CD14-positive monocyte (primary cell): Measurements from ENCODE around the gene HIPK1. TPM values are rescaled to one million over a fixed set of nuclear protein-coding genes. Genes with fewer than 3 reads are reported as not detected.
A peak's percentile ranks its signal among the peaks of the same experiment; 100 is the strongest.

Experiments
- DNase-seq, 3 donors: peaks; one replicate each; pipeline ENCODE4 v3.0.0-alpha.2; 2011 to 2022
- H2AFZ ChIP-seq: 2 replicates; pipeline ENCODE4 v1.6.0; 2012; ENCODE audit warnings: mild to moderate bottlenecking, low read depth, low read length, inconsistent platforms; ENCODE audit not compliant: insufficient read depth, poor library complexity, severe bottlenecking
- H3K27ac ChIP-seq, 2 donors: 1 replicate in 1 of 2; 2 replicates in 1 of 2; pipeline ENCODE4 v1.5.1; 2012 to 2013; ENCODE audit warnings: low read length in 2 of 2, control low read depth in 1 of 2, inconsistent platforms in 1 of 2, low read depth in 1 of 2, mild to moderate bottlenecking in 1 of 2
- H3K27me3 ChIP-seq, 2 donors: one replicate each; pipeline versions ENCODE4 v1.6.0 to v1.6.1; 2011 to 2013; ENCODE audit warnings: low read length in 2 of 2; ENCODE audit not compliant: control insufficient read depth in 2 of 2, insufficient read depth in 2 of 2
- H3K36me3 ChIP-seq, 2 donors: replicated peaks in 1 of 2; 1 replicate in 1 of 2; 2 replicates in 1 of 2; pipeline versions ENCODE4 v1.5.1 to v1.6.1; 2012 to 2013; ENCODE audit warnings: low read length in 2 of 2, control low read depth in 1 of 2, inconsistent platforms in 1 of 2, mild to moderate bottlenecking in 1 of 2; ENCODE audit not compliant: insufficient read depth in 2 of 2, control insufficient read depth in 1 of 2
- H3K4me1 ChIP-seq, 2 donors: 1 replicate in 1 of 2; 2 replicates in 1 of 2; pipeline versions ENCODE4 v1.5.1 to v1.6.1; 2012 to 2013; ENCODE audit warnings: low read length in 2 of 2, control low read depth in 1 of 2, inconsistent platforms in 1 of 2, mild to moderate bottlenecking in 1 of 2, moderate library complexity in 1 of 2; ENCODE audit not compliant: insufficient read depth in 2 of 2, control insufficient read depth in 1 of 2
- H3K4me2 ChIP-seq: replicated peaks from 2 replicates; pipeline ENCODE3; 2012; ENCODE audit warnings: low read length, moderate library complexity, mild to moderate bottlenecking; ENCODE audit not compliant: poor library complexity, severe bottlenecking; ENCODE audit errors: extremely low read depth
- H3K4me3 ChIP-seq, 3 experiments: fragments of 200-600 bp in 1 of 3; sonication (generic) in 1 of 3; replicated peaks in 1 of 3; 1 replicate in 2 of 3; 2 replicates in 1 of 3; pipeline ENCODE4 v1.5.1; 2011 to 2013; ENCODE audit warnings: low read length in 3 of 3, mild to moderate bottlenecking in 3 of 3, control low read depth in 2 of 3, low read depth in 2 of 3, inconsistent platforms in 1 of 3, moderate library complexity in 1 of 3
- H3K79me2 ChIP-seq: 2 replicates; pipeline ENCODE4 v1.6.0; 2012; ENCODE audit warnings: mild to moderate bottlenecking, control low read depth, inconsistent platforms, low read length, moderate library complexity; ENCODE audit not compliant: insufficient read depth
- H3K9ac ChIP-seq: 2 replicates; pipeline ENCODE4 v1.6.0; 2017; ENCODE audit warnings: low read length, mild to moderate bottlenecking; ENCODE audit not compliant: insufficient read depth, poor library complexity, severe bottlenecking
- H3K9me3 ChIP-seq, 2 donors: replicated peaks in 1 of 2; 1 replicate in 1 of 2; 2 replicates in 1 of 2; pipeline versions ENCODE4 v1.5.1 to v1.6.1; 2012 to 2013; ENCODE audit warnings: low read length in 2 of 2, control low read depth in 1 of 2; ENCODE audit not compliant: control insufficient read depth in 1 of 2, insufficient read depth in 1 of 2
- H4K20me1 ChIP-seq: 2 replicates; pipeline ENCODE4 v1.6.0; 2012; ENCODE audit warnings: mild to moderate bottlenecking, low read length, control low read depth, moderate library complexity; ENCODE audit not compliant: insufficient read depth
- H3K27ac Mint-ChIP-seq, 7 donors: one replicate each; pipeline ENCODE4 v1.8.0; 2020; ENCODE audit warnings: mild to moderate bottlenecking in 7 of 7, mixed read lengths in 7 of 7, moderate library complexity in 6 of 7, inconsistent platforms in 2 of 7
- H3K27me3 Mint-ChIP-seq, 3 donors: one replicate each; pipeline ENCODE4 v1.8.0; 2021 to 2022; ENCODE audit warnings: low read depth in 3 of 3, mild to moderate bottlenecking in 3 of 3, mixed read lengths in 3 of 3, moderate library complexity in 3 of 3, inconsistent platforms in 1 of 3
- H3K36me3 Mint-ChIP-seq, 2 donors: one replicate each; pipeline ENCODE4 v1.8.0; 2020; ENCODE audit warnings: mixed read lengths in 2 of 2, inconsistent platforms in 1 of 2, mild to moderate bottlenecking in 1 of 2
- H3K4me1 Mint-ChIP-seq: one replicate; pipeline ENCODE4 v1.8.0; 2020; ENCODE audit warnings: mild to moderate bottlenecking, mixed read lengths
- H3K4me3 Mint-ChIP-seq, 2 donors: one replicate each; pipeline ENCODE4 v1.8.0; 2020; ENCODE audit warnings: mild to moderate bottlenecking in 2 of 2, mixed read lengths in 2 of 2, moderate library complexity in 1 of 2
- H3K9me3 Mint-ChIP-seq, 7 donors: one replicate each; pipeline ENCODE4 v1.8.0; 2020 to 2022; ENCODE audit warnings: mixed read lengths in 7 of 7, mild to moderate bottlenecking in 6 of 7, moderate library complexity in 6 of 7, inconsistent platforms in 2 of 7
- WGBS: methylation state at CpG from one replicate; pipeline ENCODE4 v1.1.5; 2013; ENCODE audit warnings: missing lambda C conversion rate; ENCODE audit not compliant: insufficient coverage; 5-methylcytosine and 5-hydroxymethylcytosine counted together
- intact Hi-C, 2 donors: fragments of 100-400 bp; cut with micrococcal nuclease; formaldehyde crosslinking; loops; one replicate each; pipeline versions ENCODE4 v1.15.0 to v1.15.1; 2023
- polyA minus RNA-seq: library from RNA; depleted of rRNA, polyadenylated mRNA; stranded (reverse); fragments of >200 nt; gene quantifications from 2 replicates; pipeline ENCODE4 v1.2.3, GENCODE V29; 2012
- polyA plus RNA-seq, 3 donors: library from polyadenylated mRNA; depleted of rRNA in 1 of 3; unstranded in 2 of 3; stranded (reverse) in 1 of 3; fragments of 300-500 nt in 2 of 3; fragments of >200 nt in 1 of 3; fragmentation: Illumina TruSeq in 2 of 3; gene quantifications; 1 replicate in 2 of 3; 2 replicates in 1 of 3; pipeline ENCODE4 v1.2.3, GENCODE V29; 2012 to 2021
- total RNA-seq, 12 experiments: library from RNA in 1 of 12; stranded (reverse) in 1 of 12; fragments of 120-200 nt in 1 of 12; gene quantifications; one replicate each; pipeline ENCODE4 v1.2.4 and lab custom pipeline; 2013 to 2026; ENCODE audit warnings: mixed read lengths in 6 of 12, inconsistent platforms in 1 of 12
- TF ChIP-seq, protein P1 (sequence below): fragments of 200-600 bp; IDR thresholded peaks from one replicate; pipeline ENCODE4 v1.8.0; 2022; ENCODE audit warnings: antibody characterized with exemption, mild to moderate bottlenecking

Gene HIPK1
- total RNA-seq (2013): 37.0 TPM
- polyA plus RNA-seq (10 to 100 TPM; 10.1 to 57.2 (median 14.8) TPM), polyA minus RNA-seq (45.0 and 71.4 TPM in 2 replicates), total RNA-seq (lab: John Stamatoyannopoulos, UW) (190 to 588 (median 393) reads per million in 11 experiments)

- Histone ChIP-seq H2AFZ (peak within 1 kb of the TSS; percentile 95), H4K20me1 (peaks cover 40% of the 10 kb centered on the region), H3K4me3 (peak within 1 kb of the TSS; percentile 70 to 99 (median 94)), H3K4me2 (peak within 1 kb of the TSS; percentile 80), H3K36me3 (no peaks in the 10 kb centered on the region), H3K27ac (peak within 1 kb of the TSS; percentile 91 to 99), H3K9ac (peak within 1 kb of the TSS; percentile 98), H3K4me1 (peaks cover 45 to 52% of the 10 kb centered on the region in 2 donors), H3K9me3 (no peaks in the 10 kb centered on the region), H3K27me3 (no peaks in the 10 kb centered on the region), H3K79me2 (peaks cover 55% of the 10 kb centered on the region)
- Mint-ChIP-seq H3K4me1 (peaks cover 51% of the 10 kb centered on the region), H3K27me3 (peaks cover 1 to 5% (median 2%) of the 10 kb centered on the region in 3 donors), H3K9me3 (no peaks in the 10 kb centered on the region), H3K36me3 (peaks cover 4 to 5% of the 10 kb centered on the region in 2 donors), H3K27ac (peak within 1 kb of the TSS; percentile 99 to 100 (median 100)), H3K4me3 (peak within 1 kb of the TSS; percentile 96 to 99)
- intact Hi-C loops: loop anchor here (1.0 kb wide), 1 partner anchor 24 kb away; the partner anchor contains the start of gene DCLRE1B (in 2 of the 2)
- under 1% methylated on average over 57 of the region's 61 CpGs for WGBS
- TF ChIP-seq, protein P1, sequence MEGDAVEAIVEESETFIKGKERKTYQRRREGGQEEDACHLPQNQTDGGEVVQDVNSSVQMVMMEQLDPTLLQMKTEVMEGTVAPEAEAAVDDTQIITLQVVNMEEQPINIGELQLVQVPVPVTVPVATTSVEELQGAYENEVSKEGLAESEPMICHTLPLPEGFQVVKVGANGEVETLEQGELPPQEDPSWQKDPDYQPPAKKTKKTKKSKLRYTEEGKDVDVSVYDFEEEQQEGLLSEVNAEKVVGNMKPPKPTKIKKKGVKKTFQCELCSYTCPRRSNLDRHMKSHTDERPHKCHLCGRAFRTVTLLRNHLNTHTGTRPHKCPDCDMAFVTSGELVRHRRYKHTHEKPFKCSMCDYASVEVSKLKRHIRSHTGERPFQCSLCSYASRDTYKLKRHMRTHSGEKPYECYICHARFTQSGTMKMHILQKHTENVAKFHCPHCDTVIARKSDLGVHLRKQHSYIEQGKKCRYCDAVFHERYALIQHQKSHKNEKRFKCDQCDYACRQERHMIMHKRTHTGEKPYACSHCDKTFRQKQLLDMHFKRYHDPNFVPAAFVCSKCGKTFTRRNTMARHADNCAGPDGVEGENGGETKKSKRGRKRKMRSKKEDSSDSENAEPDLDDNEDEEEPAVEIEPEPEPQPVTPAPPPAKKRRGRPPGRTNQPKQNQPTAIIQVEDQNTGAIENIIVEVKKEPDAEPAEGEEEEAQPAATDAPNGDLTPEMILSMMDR: no peak
- DNase-seq: peak; percentile 86 to 87 (median 87)
Observed at GRCh38 chr1:113928941-113929749, at the start of gene HIPK1. Gene HIPK1 (plus strand): TSS chr1:113929324.

DNA sequence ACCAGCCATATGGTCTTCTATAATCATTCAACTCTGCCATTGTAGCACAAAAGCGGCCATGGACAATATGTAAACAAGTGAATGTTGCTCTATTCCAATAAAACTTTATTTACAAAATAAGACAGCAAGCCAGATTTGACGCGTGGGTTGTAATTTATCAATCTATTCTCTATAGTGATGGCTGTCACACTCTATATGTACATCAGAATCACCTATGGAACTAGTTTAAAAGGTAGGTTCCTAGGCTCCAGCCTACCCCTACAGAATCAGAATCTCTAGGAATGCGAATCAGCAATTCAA lies 49.4 kb upstream of the HIPK1 start:
- no peak overlapping the region for H3K27ac ChIP-seq
- H3K4me1 ChIP-seq: peaks cover 11 to 34% of the 10 kb centered on the region in 2 donors
- no peak overlapping the region for H3K9ac ChIP-seq
- no peak overlapping the region for H3K27ac Mint-ChIP-seq
- H3K4me1 Mint-ChIP-seq: peaks cover 42% of the 10 kb centered on the region
- H3K4me3 ChIP-seq: no peak overlapping the region
- H3K9me3 Mint-ChIP-seq: no peaks in the 10 kb centered on the region
- peaks cover 0 to 2% (median 0%) of the 10 kb centered on the region in 3 donors for H3K27me3 Mint-ChIP-seq
- no peak overlapping the region for H3K4me3 Mint-ChIP-seq
- H3K27me3 ChIP-seq: no peaks in the 10 kb centered on the region
- H3K4me2 ChIP-seq: no peak overlapping the region
- no peaks in the 10 kb centered on the region for H4K20me1 ChIP-seq
- intact Hi-C loops: no loop called here
- no peaks in the 10 kb centered on the region for H3K36me3 ChIP-seq
- H3K36me3 Mint-ChIP-seq: peaks cover 0 to 4% of the 10 kb centered on the region in 2 donors
- 100% methylated on average over 1 of the region's 4 CpGs for WGBS
- H2AFZ ChIP-seq: no peak overlapping the region
- H3K9me3 ChIP-seq: no peaks in the 10 kb centered on the region
- TF ChIP-seq, protein P1: no peak
- H3K79me2 ChIP-seq: no peaks in the 10 kb centered on the region
- DNase-seq: no peak
